Liver (tissue), 3 donors: Measurements from ENCODE around the gene BSPRY.

Experiments used
- EGR1 ChIP-seq, 2 donors: IDR thresholded peaks; 2 replicates each; pipeline ENCODE4 v1.6.1; 2016 to 2018; ENCODE audit warnings: antibody characterized with exemption in 2 of 2, low read depth in 2 of 2
- HNF4A ChIP-seq, 2 donors: conservative IDR thresholded peaks; 2 replicates each; pipeline ENCODE4 v1.6.1; 2016; ENCODE audit warnings: antibody characterized with exemption in 2 of 2, mild to moderate bottlenecking in 2 of 2
- RAD21 ChIP-seq, 2 donors: IDR thresholded peaks; 2 replicates each; pipeline ENCODE4 v1.6.1; 2016; ENCODE audit warnings: antibody characterized with exemption in 2 of 2, mild to moderate bottlenecking in 2 of 2
- TAF1 ChIP-seq: conservative IDR thresholded peaks from 2 replicates; pipeline ENCODE4 v1.6.1; 2016; ENCODE audit warnings: antibody characterized with exemption, mild to moderate bottlenecking
- TF ChIP-seq, protein P1 (sequence below): fragments of 150-350 bp; IDR thresholded peaks from 2 replicates; pipeline ENCODE4 v1.5.1; 2017; ENCODE audit warnings: improper control_type of control experiment, low read depth, low read length; ENCODE audit not compliant: missing input control
- TF ChIP-seq, protein P2 (sequence below): IDR thresholded peaks from 2 replicates; pipeline ENCODE4 v1.6.1; 2016; ENCODE audit warnings: antibody characterized with exemption
- TF ChIP-seq, protein P3 (sequence below): IDR thresholded peaks from 2 replicates; pipeline ENCODE4 v1.6.1; 2016; ENCODE audit warnings: antibody characterized with exemption
- donor health status: healthy.
- donor health status: healthy.

DNA sequence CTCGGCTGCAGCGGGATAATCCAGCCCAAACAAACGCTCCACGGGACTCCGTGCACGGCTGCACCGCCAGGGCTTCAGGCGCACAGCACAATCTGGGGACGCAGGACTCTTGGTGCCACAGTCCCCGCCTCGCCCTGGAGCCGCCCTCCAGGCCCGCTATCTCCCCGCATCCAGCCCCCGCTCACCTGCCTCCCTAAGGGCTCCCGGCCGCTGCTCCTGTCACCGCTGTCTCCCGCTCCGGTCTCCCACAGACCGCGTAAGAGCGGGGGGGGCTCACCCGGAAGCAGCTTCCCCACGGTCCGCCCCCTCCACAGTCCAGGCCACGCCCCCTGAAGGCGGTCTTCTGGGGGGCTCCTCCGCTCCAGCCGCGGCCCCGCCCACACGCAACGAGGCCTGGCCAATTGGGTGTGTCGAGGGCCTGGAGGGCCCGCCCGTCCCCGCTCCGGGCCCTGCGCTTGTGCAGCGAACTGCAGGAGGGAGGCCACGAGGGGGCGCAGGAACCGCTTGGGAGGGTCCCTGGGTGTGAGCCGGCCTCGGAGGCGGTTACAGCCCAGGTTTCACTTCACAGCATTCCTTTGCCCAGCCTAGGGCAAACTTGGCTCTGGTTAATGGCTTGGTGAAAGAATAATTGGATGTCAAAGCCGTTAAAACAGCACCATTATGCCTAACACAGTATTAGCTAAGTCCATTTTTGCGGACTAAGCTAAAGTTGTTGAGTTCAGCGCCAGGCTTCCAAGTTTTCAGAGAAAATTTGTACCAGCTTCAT is 51.9 kb downstream of the BSPRY start, which contains the start of gene ALAD:
- TF ChIP-seq, protein P1, sequence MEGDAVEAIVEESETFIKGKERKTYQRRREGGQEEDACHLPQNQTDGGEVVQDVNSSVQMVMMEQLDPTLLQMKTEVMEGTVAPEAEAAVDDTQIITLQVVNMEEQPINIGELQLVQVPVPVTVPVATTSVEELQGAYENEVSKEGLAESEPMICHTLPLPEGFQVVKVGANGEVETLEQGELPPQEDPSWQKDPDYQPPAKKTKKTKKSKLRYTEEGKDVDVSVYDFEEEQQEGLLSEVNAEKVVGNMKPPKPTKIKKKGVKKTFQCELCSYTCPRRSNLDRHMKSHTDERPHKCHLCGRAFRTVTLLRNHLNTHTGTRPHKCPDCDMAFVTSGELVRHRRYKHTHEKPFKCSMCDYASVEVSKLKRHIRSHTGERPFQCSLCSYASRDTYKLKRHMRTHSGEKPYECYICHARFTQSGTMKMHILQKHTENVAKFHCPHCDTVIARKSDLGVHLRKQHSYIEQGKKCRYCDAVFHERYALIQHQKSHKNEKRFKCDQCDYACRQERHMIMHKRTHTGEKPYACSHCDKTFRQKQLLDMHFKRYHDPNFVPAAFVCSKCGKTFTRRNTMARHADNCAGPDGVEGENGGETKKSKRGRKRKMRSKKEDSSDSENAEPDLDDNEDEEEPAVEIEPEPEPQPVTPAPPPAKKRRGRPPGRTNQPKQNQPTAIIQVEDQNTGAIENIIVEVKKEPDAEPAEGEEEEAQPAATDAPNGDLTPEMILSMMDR, result peak; percentile 94
- TF ChIP-seq, protein P2, sequence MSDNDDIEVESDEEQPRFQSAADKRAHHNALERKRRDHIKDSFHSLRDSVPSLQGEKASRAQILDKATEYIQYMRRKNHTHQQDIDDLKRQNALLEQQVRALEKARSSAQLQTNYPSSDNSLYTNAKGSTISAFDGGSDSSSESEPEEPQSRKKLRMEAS, result peak; percentile 65
- TF ChIP-seq, protein P3, sequence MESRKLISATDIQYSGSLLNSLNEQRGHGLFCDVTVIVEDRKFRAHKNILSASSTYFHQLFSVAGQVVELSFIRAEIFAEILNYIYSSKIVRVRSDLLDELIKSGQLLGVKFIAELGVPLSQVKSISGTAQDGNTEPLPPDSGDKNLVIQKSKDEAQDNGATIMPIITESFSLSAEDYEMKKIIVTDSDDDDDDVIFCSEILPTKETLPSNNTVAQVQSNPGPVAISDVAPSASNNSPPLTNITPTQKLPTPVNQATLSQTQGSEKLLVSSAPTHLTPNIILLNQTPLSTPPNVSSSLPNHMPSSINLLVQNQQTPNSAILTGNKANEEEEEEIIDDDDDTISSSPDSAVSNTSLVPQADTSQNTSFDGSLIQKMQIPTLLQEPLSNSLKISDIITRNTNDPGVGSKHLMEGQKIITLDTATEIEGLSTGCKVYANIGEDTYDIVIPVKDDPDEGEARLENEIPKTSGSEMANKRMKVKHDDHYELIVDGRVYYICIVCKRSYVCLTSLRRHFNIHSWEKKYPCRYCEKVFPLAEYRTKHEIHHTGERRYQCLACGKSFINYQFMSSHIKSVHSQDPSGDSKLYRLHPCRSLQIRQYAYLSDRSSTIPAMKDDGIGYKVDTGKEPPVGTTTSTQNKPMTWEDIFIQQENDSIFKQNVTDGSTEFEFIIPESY, result no peak
- TF ChIP-seq TAF1, result no peak
- peak; percentile 40 to 66 for TF ChIP-seq EGR1 (IDR thresholded peaks at IDR 0.05; ENCODE audit: low read depth in 2 of 2)
- TF ChIP-seq HNF4A (conservative IDR thresholded peaks at IDR 0.05), result peak; percentile 34 to 42
- TF ChIP-seq RAD21 (IDR thresholded peaks at IDR 0.05), result peak; percentile 83 to 96
